Right lobe of liver (tissue), 6 donors: Measurements from ENCODE around the gene RPSA. TPM values are rescaled to one million over a fixed set of nuclear protein-coding genes. Genes with fewer than 3 reads are reported as not detected.

Experiments
- ATAC-seq, 4 donors: fragments of 200-7000 bp; cut with Tn5 transposase; one replicate each; pipeline ENCODE4 v1.9.1; 2020; ENCODE audit warnings: mild to moderate bottlenecking in 4 of 4, moderate library complexity in 4 of 4
- DNase-seq, 3 donors: peaks; one replicate each; pipeline ENCODE4 v3.0.0-alpha.2; 2020
- H3K27ac ChIP-seq, 3 donors: fragments of 200-600 bp; one replicate each; pipeline ENCODE4 v1.8.0; 2022
- H3K27me3 ChIP-seq, 2 donors: fragments of 200-600 bp; one replicate each; pipeline ENCODE4 v1.8.0; 2022
- H3K36me3 ChIP-seq, 4 donors: fragments of 200-600 bp; sonication (generic) in 1 of 4; one replicate each; pipeline versions ENCODE4 v1.5.1 to v1.8.0; 2017 to 2022; ENCODE audit warnings: control low read depth in 1 of 4
- H3K4me1 ChIP-seq, 4 donors: fragments of 200-600 bp; sonication (generic) in 1 of 4; one replicate each; pipeline versions ENCODE4 v1.5.1 to v1.8.0; 2017 to 2022; ENCODE audit warnings: control low read depth in 1 of 4
- H3K4me3 ChIP-seq, 3 donors: fragments of 200-600 bp; one replicate each; pipeline ENCODE4 v1.8.0; 2022
- H3K9me3 ChIP-seq, 4 donors: fragments of 200-600 bp; sonication (generic) in 1 of 4; one replicate each; pipeline versions ENCODE4 v1.5.1 to v1.8.0; 2017 to 2022; ENCODE audit warnings: control low read depth in 1 of 4
- POLR2A ChIP-seq: fragments of 450-650 bp; IDR thresholded peaks from one replicate; pipeline ENCODE4 v1.6.1; 2017; ENCODE audit warnings: antibody characterized with exemption, mild to moderate bottlenecking
- WGBS: methylation state at CpG from one replicate; pipeline ENCODE4 v1.1.6; 2018; ENCODE audit warnings: low coverage, low lambda C conversion rate; ENCODE audit not compliant: insufficient coverage; ENCODE audit errors: missing lambda C conversion rate; 5-methylcytosine and 5-hydroxymethylcytosine counted together
- intact Hi-C, 2 donors: fragments of 100-400 bp; cut with DNase I; formaldehyde crosslinking; loops; one replicate each; pipeline versions ENCODE4 v1.11.2 to v1.14.1; 2022
- total RNA-seq, 6 experiments: library from RNA; depleted of rRNA in 2 of 6; stranded (reverse); fragments of >200 nt in 2 of 6; fragmentation: NEBNext Ultra II Directional in 3 of 6; extraction: Animal tissue kit (Norgen Biotek cat#: 25700) in 3 of 6; gene quantifications; one replicate each; pipeline versions ENCODE4 v1.1.0 to v1.2.4, GENCODE V29; 2016 to 2023
- TF ChIP-seq, protein P1 (sequence below), 4 donors: fragments of 200-600 bp in 3 of 4; fragments of 450-650 bp in 1 of 4; IDR thresholded peaks; one replicate each; pipeline versions ENCODE4 v1.5.1 to v1.8.0; 2016 to 2022; ENCODE audit warnings: antibody characterized with exemption in 4 of 4, mild to moderate bottlenecking in 2 of 4
- donor health status: DM: no; HTN: yes; CAD: no.
- donor health status: DM: no; HTN: no; CAD: no.
- donor health status: DM: no; HTN: no; CAD: no.
- donor health status: DM: no; HTN: yes; CAD: no.
- donor health status: DM: no; HTN: yes; CAD: no.

The RPSA gene
- total RNA-seq, 6 experiments from 2014 or later, result 209 to 448 (median 268) TPM

DNA sequence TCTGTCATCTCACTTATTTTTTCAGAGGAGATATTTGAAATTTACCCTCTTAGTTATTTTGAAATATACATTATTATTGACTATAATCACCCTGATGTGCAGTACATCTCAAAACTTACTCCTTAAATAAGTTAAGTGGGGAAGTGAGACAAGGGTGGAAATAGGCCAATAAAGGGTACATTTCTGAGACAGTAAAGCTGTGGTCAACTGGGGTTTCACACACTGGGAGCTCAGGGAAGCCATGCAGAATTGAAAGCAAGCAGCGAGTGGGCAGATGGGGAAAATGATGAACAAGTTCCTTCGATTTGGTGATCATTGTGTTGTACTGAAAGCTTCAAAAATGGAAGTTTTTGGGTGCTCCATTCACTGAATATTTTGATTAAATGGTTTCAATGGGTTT, 39.4 kb downstream of the RPSA start:
- Histone ChIP-seq H3K4me1 (peaks cover 0 to 9% (median 0%) of the 10 kb centered on the region in 4 donors), H3K9me3 (no peaks in the 10 kb centered on the region), H3K27ac (no peak overlapping the region), H3K36me3 (no peaks in the 10 kb centered on the region), H3K27me3 (no peaks in the 10 kb centered on the region), H3K4me3 (no peak overlapping the region)
- no peak for TF ChIP-seq POLR2A
- TF ChIP-seq, protein P1, sequence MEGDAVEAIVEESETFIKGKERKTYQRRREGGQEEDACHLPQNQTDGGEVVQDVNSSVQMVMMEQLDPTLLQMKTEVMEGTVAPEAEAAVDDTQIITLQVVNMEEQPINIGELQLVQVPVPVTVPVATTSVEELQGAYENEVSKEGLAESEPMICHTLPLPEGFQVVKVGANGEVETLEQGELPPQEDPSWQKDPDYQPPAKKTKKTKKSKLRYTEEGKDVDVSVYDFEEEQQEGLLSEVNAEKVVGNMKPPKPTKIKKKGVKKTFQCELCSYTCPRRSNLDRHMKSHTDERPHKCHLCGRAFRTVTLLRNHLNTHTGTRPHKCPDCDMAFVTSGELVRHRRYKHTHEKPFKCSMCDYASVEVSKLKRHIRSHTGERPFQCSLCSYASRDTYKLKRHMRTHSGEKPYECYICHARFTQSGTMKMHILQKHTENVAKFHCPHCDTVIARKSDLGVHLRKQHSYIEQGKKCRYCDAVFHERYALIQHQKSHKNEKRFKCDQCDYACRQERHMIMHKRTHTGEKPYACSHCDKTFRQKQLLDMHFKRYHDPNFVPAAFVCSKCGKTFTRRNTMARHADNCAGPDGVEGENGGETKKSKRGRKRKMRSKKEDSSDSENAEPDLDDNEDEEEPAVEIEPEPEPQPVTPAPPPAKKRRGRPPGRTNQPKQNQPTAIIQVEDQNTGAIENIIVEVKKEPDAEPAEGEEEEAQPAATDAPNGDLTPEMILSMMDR (IDR thresholded peaks at IDR 0.05), result no peak
- intact Hi-C loops, result loop anchor here in 1 of 2 donors (5.0 kb wide), 1 partner anchor 51 kb away; no protein-coding TSS in a partner anchor
- DNase-seq, result no peak
- ATAC-seq, result no peak
- WGBS, result 62% methylated on average over 2 of the region's 2 CpGs

DNA sequence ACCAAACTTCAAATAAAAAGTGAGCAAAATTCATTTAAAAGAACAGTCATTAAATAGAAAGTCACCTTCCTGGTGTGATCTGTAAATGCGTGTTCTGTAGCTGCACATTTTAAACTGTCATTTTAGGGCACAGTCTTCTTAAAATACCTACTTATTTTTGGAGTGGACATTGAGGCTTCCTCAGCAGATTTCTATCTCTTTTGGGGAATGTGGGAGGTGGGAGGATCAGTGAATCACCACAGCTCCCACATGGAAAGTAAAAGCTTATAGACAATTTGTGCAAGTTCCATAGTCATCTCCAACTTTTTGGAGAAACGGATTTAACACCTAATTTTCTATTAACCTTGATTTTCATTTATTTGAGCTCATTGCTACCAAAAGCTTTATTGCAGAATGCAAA, 39.9 kb downstream of the RPSA start:
- Histone ChIP-seq H3K36me3 (no peaks in the 10 kb centered on the region), H3K9me3 (no peaks in the 10 kb centered on the region), H3K27ac (no peak overlapping the region), H3K4me1 (peaks cover 0 to 9% (median 0%) of the 10 kb centered on the region in 4 donors), H3K4me3 (no peak overlapping the region), H3K27me3 (no peaks in the 10 kb centered on the region)
- DNase-seq (no peak), ATAC-seq (no peak)
- 67% methylated on average over 2 of the region's 2 CpGs for WGBS
- TF ChIP-seq, protein P1 (IDR thresholded peaks at IDR 0.05), result no peak
- intact Hi-C loops, result loop anchor here in 1 of 2 donors (5.0 kb wide), 1 partner anchor 51 kb away; no protein-coding TSS in a partner anchor

DNA sequence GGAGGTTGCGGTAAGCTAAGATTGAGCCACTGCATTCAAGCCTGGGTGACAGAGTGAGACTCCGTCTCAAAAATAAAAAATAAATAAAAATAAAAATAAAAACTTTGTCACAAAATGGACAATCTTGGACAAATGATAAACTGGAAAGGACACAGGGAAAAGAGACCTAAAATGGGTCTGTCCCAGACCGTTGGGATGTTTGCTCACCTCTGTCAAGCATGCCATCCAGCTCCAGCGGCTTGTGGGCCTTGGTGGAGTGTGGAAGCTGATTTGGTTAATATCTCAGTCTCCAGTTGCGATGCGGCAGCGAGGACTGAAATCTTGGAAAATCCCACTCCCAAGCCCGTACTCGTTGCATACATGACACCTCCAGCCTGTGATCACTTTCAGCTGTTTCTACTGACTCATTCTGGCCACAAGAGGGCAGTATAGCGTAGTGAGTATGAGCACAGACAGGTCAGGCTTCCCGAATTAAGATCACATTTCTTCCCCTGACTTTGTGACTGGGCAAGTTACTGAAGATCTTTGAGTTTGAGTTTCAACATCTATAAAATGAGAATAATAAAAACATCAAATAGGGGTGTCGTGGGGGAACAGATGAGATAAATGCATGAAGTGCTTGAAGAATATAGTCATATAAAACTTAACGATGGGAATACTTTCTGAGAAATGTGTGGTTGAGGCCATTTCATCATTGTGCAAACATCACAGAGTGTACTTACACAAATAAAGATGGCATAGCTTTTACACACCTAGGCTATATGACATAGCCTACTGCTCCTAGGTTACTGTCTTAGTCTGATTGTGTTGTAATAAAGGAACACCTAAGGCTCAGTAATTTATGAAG, 41.3 kb downstream of the RPSA start:
- DNase-seq (peak in 1 of 3 donors; percentile 71), ATAC-seq (peak; percentile 97 to 100 (median 98))
- H3K4me1 ChIP-seq, result peaks cover 0 to 9% (median 0%) of the 10 kb centered on the region in 4 donors
- no peak overlapping the region for H3K4me3 ChIP-seq
- H3K27me3 ChIP-seq, result no peaks in the 10 kb centered on the region
- no peaks in the 10 kb centered on the region for H3K9me3 ChIP-seq
- H3K27ac ChIP-seq, result no peak overlapping the region
- TF ChIP-seq POLR2A, result no peak
- TF ChIP-seq, protein P1 (IDR thresholded peaks at IDR 0.05), result peak; percentile 77 to 94 (median 89)
- intact Hi-C loops, result loop anchor here in 1 of 2 donors (5.0 kb wide), 1 partner anchor 49 kb away; no protein-coding TSS in a partner anchor
- 17% methylated on average over 13 of the region's 13 CpGs for WGBS
- H3K36me3 ChIP-seq, result no peaks in the 10 kb centered on the region

DNA sequence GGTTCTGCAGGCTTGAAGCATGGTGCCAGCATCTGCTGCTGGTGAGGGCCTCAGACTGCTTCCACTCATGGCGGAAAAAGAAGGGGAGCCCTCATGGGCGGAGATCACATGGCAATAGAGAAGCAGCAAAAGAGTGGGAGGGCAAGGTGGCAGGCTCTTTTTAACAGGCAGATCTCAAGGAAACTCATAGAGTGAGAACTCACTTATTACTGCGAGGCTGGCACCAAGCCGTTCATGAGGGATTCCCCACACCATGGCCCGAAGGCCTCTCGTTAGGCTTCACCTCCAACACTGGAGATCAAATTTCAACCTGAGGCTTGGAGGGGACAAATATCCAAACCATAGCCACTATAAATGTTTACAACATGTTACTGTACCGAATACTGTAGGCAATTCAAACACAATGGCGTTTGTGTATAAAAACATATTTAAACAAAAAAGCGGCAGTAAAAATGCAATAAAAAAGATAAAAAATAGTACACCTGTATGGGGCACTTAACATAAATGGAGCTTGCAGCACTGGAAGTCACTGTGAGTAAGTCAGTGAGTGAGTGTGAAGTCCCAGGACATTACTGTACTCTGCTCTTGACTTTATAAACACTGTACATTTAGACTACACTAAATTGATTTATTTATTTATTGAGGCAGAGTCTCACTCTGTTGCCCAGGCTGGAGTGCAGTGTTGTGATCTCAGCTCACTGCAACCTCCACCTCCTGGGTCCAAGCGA, 42.1 kb downstream of the RPSA start:
- Histone ChIP-seq H3K27me3 (no peaks in the 10 kb centered on the region), H3K27ac (no peak overlapping the region), H3K9me3 (no peaks in the 10 kb centered on the region), H3K4me1 (peaks cover 0 to 9% (median 0%) of the 10 kb centered on the region in 4 donors), H3K36me3 (no peaks in the 10 kb centered on the region), H3K4me3 (no peak overlapping the region)
- ATAC-seq (no peak), DNase-seq (no peak)
- WGBS, result 68% methylated on average over 9 of the region's 10 CpGs
- intact Hi-C loops, result loop anchor here in 1 of 2 donors (5.0 kb wide), 1 partner anchor 49 kb away; no protein-coding TSS in a partner anchor
- TF ChIP-seq, protein P1 (IDR thresholded peaks at IDR 0.05), result no peak
- no peak for TF ChIP-seq POLR2A
